Calu3 (cell line): ENCODE measurements around the gene MCTP1. TPM values are rescaled to one million over a fixed set of nuclear protein-coding genes. Genes with fewer than 3 reads are reported as not detected.

Experiments
- BruUV-seq: library from RNA; stranded (reverse); fragments of 400-500 nt; replicated peaks from 2 replicates; lab custom pipeline; 2021; lab: Mats Ljungman, UMichigan
- CTCF ChIA-PET: fragments of 300-600 bp; sonication (Branson Sonifier 250); formaldehyde crosslinking; loops from one replicate; lab custom pipeline; 2022; ENCODE audit warnings: antibody characterized with exemption; lab: Charles Lee
- DNase-seq: peaks from one replicate; pipeline ENCODE4 v3.0.0; 2022
- H3K27ac Mint-ChIP-seq: one replicate; pipeline ENCODE4 v1.8.0; 2022; ENCODE audit warnings: mixed read lengths; ENCODE audit not compliant: unreplicated experiment
- H3K27me3 Mint-ChIP-seq: one replicate; pipeline ENCODE4 v1.8.0; 2022; ENCODE audit warnings: mixed read lengths; ENCODE audit not compliant: unreplicated experiment
- H3K36me3 Mint-ChIP-seq: one replicate; pipeline ENCODE4 v1.8.0; 2022; ENCODE audit warnings: mild to moderate bottlenecking, moderate library complexity, mixed read lengths; ENCODE audit not compliant: insufficient read depth, unreplicated experiment
- H3K4me1 Mint-ChIP-seq: one replicate; pipeline ENCODE4 v1.8.0; 2022; ENCODE audit warnings: mild to moderate bottlenecking, low read depth, mixed read lengths; ENCODE audit not compliant: unreplicated experiment
- H3K4me3 Mint-ChIP-seq: one replicate; pipeline ENCODE4 v1.8.0; 2022; ENCODE audit warnings: mild to moderate bottlenecking, low read depth, moderate library complexity, mixed read lengths; ENCODE audit not compliant: unreplicated experiment
- H3K9me3 Mint-ChIP-seq: one replicate; pipeline ENCODE4 v1.8.0; 2022; ENCODE audit warnings: low read depth, mixed read lengths; ENCODE audit not compliant: unreplicated experiment
- CTCF ChIP-seq: fragments of 200-600 bp; IDR thresholded peaks from one replicate; pipeline ENCODE4 v1.8.0; 2022; ENCODE audit warnings: antibody characterized with exemption; ENCODE audit not compliant: unreplicated experiment
- intact Hi-C: fragments of 100-400 bp; cut with micrococcal nuclease; formaldehyde crosslinking; loops from one replicate; pipeline ENCODE4 v1.10.0; 2022; ENCODE audit not compliant: unreplicated experiment
- total RNA-seq: library from RNA; stranded (reverse); gene quantifications from 2 replicates; pipeline ENCODE4 v1.2.3, GENCODE V29; 2022

Gene MCTP1
- total RNA-seq, 1 experiment from 2014 or later = 28.4 TPM

- H3K27ac Mint-ChIP-seq = no peak overlapping the region
- CTCF ChIA-PET = no interaction called here
- peaks cover 14% of the 10 kb centered on the region for H3K4me1 Mint-ChIP-seq
- H3K4me3 Mint-ChIP-seq = no peak overlapping the region
- peaks cover 5% of the 10 kb centered on the region for H3K9me3 Mint-ChIP-seq
- no peaks in the 10 kb centered on the region for H3K36me3 Mint-ChIP-seq
- DNase-seq = no peak
- H3K27me3 Mint-ChIP-seq = no peaks in the 10 kb centered on the region
- intact Hi-C loops = no loop called here
- BruUV-seq = no TSS peak
- no peak for TF ChIP-seq CTCF
These were observed 197.7 kb downstream of the MCTP1 start for GRCh38 chr5:95086927-95087815.

- Mint-ChIP-seq H3K27me3 (no peaks in the 10 kb centered on the region), H3K9me3 (no peaks in the 10 kb centered on the region), H3K4me1 (peaks cover 19% of the 10 kb centered on the region), H3K36me3 (peaks cover 19% of the 10 kb centered on the region), H3K4me3 (no peak overlapping the region), H3K27ac (no peak overlapping the region)
- no peak for TF ChIP-seq CTCF
- BruUV-seq = no TSS peak
- DNase-seq = no peak
- CTCF ChIA-PET = no interaction called here
- intact Hi-C loops = loop anchor here (5.0 kb wide), 1 partner anchor 117 kb away; no protein-coding TSS in a partner anchor
These were observed 200.1 kb downstream of the MCTP1 start for GRCh38 chr5:95084757-95085156.

- H3K27me3 Mint-ChIP-seq = no peaks in the 10 kb centered on the region
- CTCF ChIA-PET = no interaction called here
- BruUV-seq = no TSS peak
- peaks cover 19% of the 10 kb centered on the region for H3K4me1 Mint-ChIP-seq
- TF ChIP-seq CTCF = no peak
- no peak for DNase-seq
- intact Hi-C loops = loop anchor here (5.0 kb wide), 1 partner anchor 116 kb away; no protein-coding TSS in a partner anchor
- no peaks in the 10 kb centered on the region for H3K9me3 Mint-ChIP-seq
- H3K36me3 Mint-ChIP-seq = peaks cover 19% of the 10 kb centered on the region
- H3K27ac Mint-ChIP-seq = no peak overlapping the region
- H3K4me3 Mint-ChIP-seq = no peak overlapping the region
These were observed 201.3 kb downstream of the MCTP1 start for GRCh38 chr5:95083606-95084005.

- BruUV-seq = no TSS peak
- H3K36me3 Mint-ChIP-seq = peaks cover 19% of the 10 kb centered on the region
- TF ChIP-seq CTCF = no peak
- peak overlapping the region; percentile 65 for H3K27ac Mint-ChIP-seq
- peaks cover 29% of the 10 kb centered on the region for H3K4me1 Mint-ChIP-seq
- no peaks in the 10 kb centered on the region for H3K27me3 Mint-ChIP-seq
- CTCF ChIA-PET = interaction anchor here (0.6 to 1.0 kb wide), 2 partner anchors 8 to 57 kb away, joined by 3 read pairs; no protein-coding TSS in a partner anchor
- peak overlapping the region; percentile 78 for H3K4me3 Mint-ChIP-seq
- intact Hi-C loops = loop anchor here (5.0 kb wide), 1 partner anchor 115 kb away; no protein-coding TSS in a partner anchor
- no peak for DNase-seq
- H3K9me3 Mint-ChIP-seq = peaks cover 2% of the 10 kb centered on the region
These were observed 202.9 kb downstream of the MCTP1 start for GRCh38 chr5:95081982-95082381.
